Motor neuron (in vitro differentiated cells): ENCODE measurements around the gene GNAO1. TPM values are rescaled to one million over a fixed set of nuclear protein-coding genes. Genes with fewer than 3 reads are reported as not detected.

Source experiments
- ATAC-seq, 8 experiments: fragments of 200-7000 bp; cut with Tn5 transposase; replicated peaks in 6 of 8; 2 replicates each; pipeline ENCODE4 v1.8.0; 2021; ENCODE audit warnings: mild to moderate bottlenecking in 8 of 8, moderate library complexity in 8 of 8
- H3K27ac ChIP-seq, 2 donors: fragments of 250-450 bp; sonication (Bioruptor Pico); 2 replicates each; pipeline ENCODE4 v1.9.0; 2021; ENCODE audit warnings: antibody characterized with exemption in 2 of 2, mild to moderate bottlenecking in 2 of 2, moderate library complexity in 1 of 2
- H3K4me1 ChIP-seq, 2 donors: fragments of 250-450 bp; sonication (Bioruptor Pico); replicated peaks in 1 of 2; 2 replicates each; pipeline ENCODE4 v1.6.1; 2021; ENCODE audit warnings: antibody characterized with exemption in 2 of 2, mild to moderate bottlenecking in 2 of 2, moderate library complexity in 1 of 2
- H3K4me3 ChIP-seq, 5 donors: fragments of 250-450 bp; sonication (Bioruptor Pico); 2 replicates each; pipeline ENCODE4 v1.9.0; 2021; ENCODE audit warnings: antibody characterized with exemption in 5 of 5, mild to moderate bottlenecking in 5 of 5, moderate library complexity in 4 of 5
- WGBS, 10 experiments: fragments of 450-650 bp; shearing (Covaris generic); methylation state at CpG; one replicate each; pipeline ENCODE4 v1.0.0; 2022; 5-methylcytosine and 5-hydroxymethylcytosine counted together
- in situ Hi-C, 9 experiments: fragments of 400-800 bp; cut with MboI; loops; one replicate each; pipeline ENCODE4 v1.15.0; 2021; ENCODE audit warnings: low sequenced_read_pairs in 9 of 9, low pct_unique_long_range_greater_than_20kb in 2 of 9; ENCODE audit not compliant: unreplicated experiment in 9 of 9
- total RNA-seq, 8 experiments: library from RNA; unstranded; fragments of 300-600 nt; gene quantifications; 2 replicates each; pipeline versions ENCODE4 v1.2.3 to v1.2.4, GENCODE V29; 2022

The GNAO1 gene
- total RNA-seq, 8 experiments from 2014 or later, result 1.5 to 80.7 (median 44.8) TPM

- peaks cover 8 to 26% of the 10 kb centered on the region in 2 donors for H3K4me1 ChIP-seq
- in situ Hi-C loops, result loop anchor here in 1 of 9 experiments (25.0 kb wide), 1 partner anchor 265 kb away; no protein-coding TSS in a partner anchor
- no peak overlapping the region for H3K4me3 ChIP-seq
- H3K27ac ChIP-seq, result no peak overlapping the region
- no peak for ATAC-seq
Observed at GRCh38 chr16:56202036-56202435, 10.7 kb downstream of the GNAO1 start.

GRCh38 chr16:56203052-56203451 lies 11.8 kb downstream of the GNAO1 start:
- peak in 4 of 8 experiments; percentile 25 to 100 (median 90) for ATAC-seq
- WGBS, 10 experiments, result 57 to 100% (median 88%) methylated on average over 1 of the region's 1 CpG; no CpG with 5 or more reads in 5 of the 10 experiments
- H3K4me1 ChIP-seq, result peaks cover 0 to 15% of the 10 kb centered on the region in 2 donors
- in situ Hi-C loops, result loop anchor here in 1 of 9 experiments (25.0 kb wide), 1 partner anchor 266 kb away; no protein-coding TSS in a partner anchor
- H3K4me3 ChIP-seq, result no peak overlapping the region
- no peak overlapping the region for H3K27ac ChIP-seq

- peaks cover 0 to 6% of the 10 kb centered on the region in 2 donors for H3K4me1 ChIP-seq
Observed at GRCh38 chr16:56204816-56205215, 13.5 kb downstream of the GNAO1 start.

GRCh38 chr16:56206951-56207350 lies 15.7 kb downstream of the GNAO1 start:
- H3K4me1 ChIP-seq, result peaks cover 12 to 15% of the 10 kb centered on the region in 2 donors
- no peak overlapping the region for H3K27ac ChIP-seq
- in situ Hi-C loops, result loop anchor here in 1 of 9 experiments (25.0 kb wide), 1 partner anchor 270 kb away; no protein-coding TSS in a partner anchor
- H3K4me3 ChIP-seq, result no peak overlapping the region
- ATAC-seq, result no peak
- 0 to 100% (median 70%) methylated on average over 1 of the region's 1 CpG; no CpG with 5 or more reads in 4 of the 10 experiments for WGBS, 10 experiments

More at GRCh38 chr16:56204816-56205215, 13.5 kb downstream of the GNAO1 start:
- Histone ChIP-seq H3K27ac (no peak overlapping the region), H3K4me3 (no peak overlapping the region)
- in situ Hi-C loops, result loop anchor here in 1 of 9 experiments (25.0 kb wide), 1 partner anchor 268 kb away; no protein-coding TSS in a partner anchor
- ATAC-seq, result no peak
- 0 to 100% (median 73%) methylated on average over 1 to 4 of the region's 4 CpGs; no CpG with 5 or more reads in 1 of the 10 experiments for WGBS, 10 experiments

DNA sequence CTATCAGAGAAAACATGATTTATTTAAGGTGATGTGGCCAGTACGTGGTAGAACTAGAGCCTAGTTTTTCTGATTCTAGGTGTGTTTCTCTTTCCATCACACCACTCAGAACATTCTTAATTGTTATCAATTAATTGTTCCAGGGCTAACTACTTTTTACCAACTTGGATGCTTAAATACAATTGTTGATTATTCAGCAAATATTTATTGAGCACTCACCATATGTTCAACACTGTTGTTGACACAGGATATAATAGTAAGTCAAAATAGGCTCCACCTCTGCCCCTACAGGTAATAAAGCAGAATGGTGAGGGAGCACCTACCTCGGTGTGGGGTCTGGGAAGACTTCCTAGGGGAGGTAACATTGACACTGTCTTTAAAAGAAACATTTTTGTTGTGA lies 16.1 kb downstream of the GNAO1 start:
- H3K4me1 ChIP-seq, result peaks cover 17 to 20% of the 10 kb centered on the region in 2 donors
- no peak overlapping the region for H3K4me3 ChIP-seq
- in situ Hi-C loops, result loop anchor here in 1 of 9 experiments (25.0 kb wide), 1 partner anchor 270 kb away; no protein-coding TSS in a partner anchor
- no peak for ATAC-seq
- no peak overlapping the region for H3K27ac ChIP-seq
- WGBS, 10 experiments, result 32 to 100% (median 96%) methylated on average over 1 to 2 of the region's 2 CpGs

DNA sequence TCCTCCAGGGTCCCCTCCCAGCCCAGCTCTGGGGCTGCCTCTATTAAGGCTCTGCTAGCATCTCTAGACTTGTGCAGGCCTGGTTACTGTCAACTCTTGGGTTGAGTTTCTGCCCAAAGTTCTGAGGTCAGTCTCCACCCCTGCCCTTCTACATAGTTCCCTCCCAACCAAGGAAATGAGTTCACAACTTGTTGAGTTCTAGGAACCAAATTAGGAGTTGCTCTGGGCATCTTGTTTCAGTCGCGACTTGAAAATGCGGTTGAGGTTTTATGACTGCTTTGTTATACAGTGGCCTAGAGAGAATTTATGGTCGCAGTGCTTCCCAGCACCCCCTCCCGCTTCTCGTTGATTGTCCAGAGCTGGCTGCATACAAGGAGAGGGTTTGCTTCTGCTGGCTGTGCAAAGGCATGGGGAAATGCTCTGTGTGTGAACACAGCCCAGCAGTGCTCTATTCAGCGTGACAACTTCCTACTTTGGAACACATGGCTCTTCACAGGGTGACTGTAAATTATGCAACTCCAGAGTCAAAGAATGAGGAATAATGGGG lies 20.2 kb downstream of the GNAO1 start:
- Histone ChIP-seq H3K4me3 (no peak overlapping the region), H3K4me1 (peaks cover 22 to 26% of the 10 kb centered on the region in 2 donors), H3K27ac (peak overlapping the region; percentile 36 to 44)
- 0 to 61% (median 16%) methylated on average over 1 to 6 of the region's 7 CpGs; no CpG with 5 or more reads in 4 of the 10 experiments for WGBS, 10 experiments
- in situ Hi-C loops, result loop anchor here in 1 of 9 experiments (25.0 kb wide), 1 partner anchor 274 kb away; no protein-coding TSS in a partner anchor
- ATAC-seq, result peak in 7 of 8 experiments; percentile 61 to 97 (median 94)

DNA sequence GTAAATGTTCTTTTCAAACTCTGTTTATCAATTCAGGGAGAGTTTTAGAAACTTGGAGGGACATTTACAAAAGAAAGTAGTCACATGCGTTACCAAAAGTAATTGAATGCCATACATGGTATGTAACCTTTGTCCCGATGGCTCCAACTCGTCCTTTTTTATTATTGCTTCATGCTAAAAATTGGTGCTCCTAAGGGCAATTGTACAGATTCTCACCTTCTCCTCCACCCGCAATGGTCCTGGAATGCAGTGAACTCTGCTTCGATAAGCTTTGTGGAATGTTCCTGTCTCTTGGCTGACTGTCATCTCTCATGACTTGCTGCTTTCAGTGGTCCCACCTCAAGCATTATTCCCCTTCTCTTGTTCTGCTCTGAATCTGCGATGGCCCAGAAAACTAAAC lies 20.9 kb downstream of the GNAO1 start:
- WGBS, 10 experiments, result 0 to 88% (median 33%) methylated on average over 2 to 6 of the region's 6 CpGs; no CpG with 5 or more reads in 1 of the 10 experiments
- H3K4me1 ChIP-seq, result peaks cover 22 to 26% of the 10 kb centered on the region in 2 donors
- H3K4me3 ChIP-seq, result no peak overlapping the region
- ATAC-seq, result peak in 3 of 8 experiments; percentile 1 to 20 (median 13)
- peak overlapping the region; percentile 36 to 40 for H3K27ac ChIP-seq
- in situ Hi-C loops, result loop anchor here in 1 of 9 experiments (25.0 kb wide), 1 partner anchor 275 kb away; no protein-coding TSS in a partner anchor

GRCh38 chr16:56221995-56222394 lies 30.7 kb downstream of the GNAO1 start:
- WGBS, 10 experiments, result 0 to 36% methylated on average over 1 to 2 of the region's 2 CpGs; no CpG with 5 or more reads in 8 of the 10 experiments
- H3K4me1 ChIP-seq, result peaks cover 2 to 7% of the 10 kb centered on the region in 2 donors
- no peak overlapping the region for H3K27ac ChIP-seq
- in situ Hi-C loops, result loop anchor here in 1 of 9 experiments (25.0 kb wide), 1 partner anchor 285 kb away; no protein-coding TSS in a partner anchor
- no peak overlapping the region for H3K4me3 ChIP-seq
- ATAC-seq, result no peak

DNA sequence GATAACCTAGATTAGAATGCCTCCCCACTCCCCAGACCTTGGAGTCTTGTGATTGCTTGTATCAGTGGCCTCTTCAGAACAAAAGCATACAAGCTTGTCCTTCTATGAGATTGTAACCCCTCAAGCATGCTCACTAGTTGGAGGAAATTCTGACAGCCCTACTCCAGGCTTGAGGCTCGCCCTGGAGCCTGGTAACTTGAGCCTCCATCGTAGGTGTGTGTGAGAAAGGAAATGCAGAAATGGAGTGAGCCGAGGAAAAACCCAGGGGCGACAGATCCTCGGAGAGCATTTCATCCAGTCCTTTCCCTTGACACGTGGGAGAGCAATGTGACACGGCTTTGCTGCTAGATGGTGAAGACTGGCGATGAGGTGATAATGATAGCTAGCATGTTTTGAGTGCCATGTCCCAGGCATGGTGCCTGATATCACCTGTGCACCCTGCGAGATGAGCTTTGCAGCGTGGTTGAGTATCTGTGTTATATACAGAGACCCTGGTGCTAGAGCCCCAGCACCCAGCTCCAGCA lies 31.2 kb downstream of the GNAO1 start:
- Histone ChIP-seq H3K4me1 (peaks cover 2 to 7% of the 10 kb centered on the region in 2 donors), H3K4me3 (no peak overlapping the region), H3K27ac (no peak overlapping the region)
- peak in 1 of 8 experiments; percentile 48 for ATAC-seq
- in situ Hi-C loops, result loop anchor here in 1 of 9 experiments (25.0 kb wide), 1 partner anchor 285 kb away; no protein-coding TSS in a partner anchor
- WGBS, 10 experiments, result 19 to 81% (median 76%) methylated on average over 1 to 9 of the region's 10 CpGs; no CpG with 5 or more reads in 1 of the 10 experiments

GRCh38 chr16:56225017-56225742 lies 33.9 kb downstream of the GNAO1 start:
- ATAC-seq, result peak in 1 of 8 experiments; percentile 65
- in situ Hi-C loops, result no loop called here
- 0 to 100% (median 14%) methylated on average over 1 of the region's 2 CpGs; no CpG with 5 or more reads in 5 of the 10 experiments for WGBS, 10 experiments
- Histone ChIP-seq H3K4me1 (peaks cover 2 to 7% of the 10 kb centered on the region in 2 donors), H3K27ac (no peak overlapping the region), H3K4me3 (no peak overlapping the region)

DNA sequence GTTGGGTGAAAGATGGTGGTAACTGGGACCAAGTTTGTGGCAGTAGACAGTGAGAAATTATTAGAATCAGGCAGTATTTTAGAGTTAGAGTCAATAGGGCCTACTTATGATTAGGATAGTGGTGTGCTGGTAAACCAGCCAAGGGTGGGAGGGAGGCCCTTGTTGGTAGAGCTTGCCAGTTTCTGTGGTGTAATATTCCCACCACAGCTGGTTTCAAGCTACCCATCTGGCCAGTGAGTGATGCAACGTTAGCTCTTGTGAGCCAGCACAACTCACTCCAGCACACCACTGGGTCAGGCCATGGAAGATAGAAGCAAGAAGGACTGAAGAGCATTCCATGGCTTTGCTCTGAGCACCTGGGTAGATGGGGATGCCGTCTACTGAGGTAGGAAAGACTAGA lies 34.9 kb downstream of the GNAO1 start:
- peaks cover 2 to 7% of the 10 kb centered on the region in 2 donors for H3K4me1 ChIP-seq
- WGBS, 10 experiments, result 30 to 100% (median 83%) methylated on average over 1 to 2 of the region's 2 CpGs; no CpG with 5 or more reads in 5 of the 10 experiments
- no peak overlapping the region for H3K27ac ChIP-seq
- H3K4me3 ChIP-seq, result no peak overlapping the region
- no peak for ATAC-seq
- in situ Hi-C loops, result no loop called here

- 0 to 100% (median 72%) methylated on average over 1 to 7 of the region's 9 CpGs; no CpG with 5 or more reads in 2 of the 10 experiments for WGBS, 10 experiments
- Histone ChIP-seq H3K4me3 (no peak overlapping the region), H3K27ac (no peak overlapping the region), H3K4me1 (peaks cover 3 to 10% of the 10 kb centered on the region in 2 donors)
- ATAC-seq, result no peak
- in situ Hi-C loops, result no loop called here
Observed at GRCh38 chr16:56226845-56227525, 35.7 kb downstream of the GNAO1 start.
